Inferior parietal cortex (tissue), 1 donor: ENCODE results near the gene ZBTB44.
A peak's percentile ranks its signal among the peaks of the same experiment; 100 is the strongest.
"Not testable (repeated sequence)": the region's sequence is repeated elsewhere in the genome, so short reads cannot be mapped to it uniquely, and the experiment has no call there.

Experiments used
- DNase-seq: peaks from one replicate; pipeline ENCODE4 v3.0.0-alpha.2; 2016; ENCODE audit errors: extremely low spot score

Gene ZBTB44

DNA sequence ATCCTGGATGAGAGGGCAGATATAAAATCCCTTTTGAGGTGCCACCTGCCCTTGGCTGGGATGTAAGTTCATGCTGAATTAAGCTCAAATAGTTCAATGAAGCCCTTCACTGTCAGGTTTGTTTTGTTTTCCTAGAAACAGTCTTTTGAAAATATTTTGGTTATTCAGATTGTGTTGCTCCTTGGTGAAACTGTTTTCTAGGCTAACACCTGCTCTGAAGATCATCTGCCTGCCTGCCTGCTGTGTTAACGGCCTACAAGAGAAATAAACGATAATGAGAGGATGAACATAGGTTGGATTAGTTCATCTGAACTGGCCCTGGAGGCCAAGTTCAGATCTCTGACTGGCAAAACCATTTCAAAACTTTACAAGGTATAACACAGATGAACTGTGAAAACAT, 67.4 kb downstream of the ZBTB44 start:
- DNase-seq: no peak

GRCh38 chr11:130246738-130247137, 68.0 kb downstream of the ZBTB44 start:
- no peak for DNase-seq

- DNase-seq: no peak
These were observed 68.4 kb downstream of the ZBTB44 start for GRCh38 chr11:130246270-130246669.

GRCh38 chr11:130245375-130245774, 69.3 kb downstream of the ZBTB44 start:
- not testable (repeated sequence) for DNase-seq

- DNase-seq: no peak
These were observed 69.9 kb downstream of the ZBTB44 start for GRCh38 chr11:130244848-130245247.

GRCh38 chr11:130243816-130244215, 70.9 kb downstream of the ZBTB44 start:
- DNase-seq: no peak

DNA sequence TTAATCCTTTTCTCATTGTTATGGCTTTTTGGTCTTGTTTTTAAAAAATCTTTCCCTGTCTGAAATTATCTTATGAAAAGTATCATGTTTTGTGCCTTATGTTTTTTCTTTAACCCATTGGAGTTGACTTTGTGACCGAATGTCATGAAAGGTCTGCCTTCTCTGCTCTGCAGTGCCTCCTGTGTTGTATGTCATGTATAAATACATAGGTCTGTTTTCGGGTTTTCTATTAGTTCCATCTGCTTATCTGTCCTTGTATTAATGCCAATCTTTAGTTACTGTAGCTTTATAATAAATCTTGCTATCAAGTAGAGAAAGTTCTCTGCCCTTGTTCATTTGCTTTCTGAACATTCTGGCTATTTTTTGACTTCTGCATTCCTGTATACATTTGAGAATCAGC, 73.0 kb downstream of the ZBTB44 start:
- DNase-seq: no peak

- no peak for DNase-seq
These were observed 77.3 kb downstream of the ZBTB44 start for GRCh38 chr11:130237282-130238006.

GRCh38 chr11:130234315-130234714, 80.4 kb downstream of the ZBTB44 start:
- DNase-seq: no peak

DNA sequence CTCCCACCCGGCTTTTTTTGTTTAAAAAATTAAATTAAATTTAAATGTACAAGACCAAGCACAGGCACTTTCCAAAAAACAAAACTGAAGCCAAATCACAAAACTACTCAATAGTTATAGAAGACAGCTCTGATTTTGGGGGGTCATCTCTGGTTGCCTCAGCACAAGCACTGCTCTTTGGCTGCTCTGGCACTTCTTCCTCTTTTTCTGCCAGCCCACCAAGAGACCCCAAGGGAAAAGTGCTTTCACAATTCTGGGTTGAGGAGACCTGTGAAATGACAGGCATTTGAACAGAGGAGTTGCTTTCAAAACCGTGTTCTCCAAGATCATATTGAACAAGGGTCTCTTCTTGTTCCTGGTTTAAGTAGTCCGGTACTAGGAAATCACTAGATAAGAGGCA, 80.8 kb downstream of the ZBTB44 start:
- not testable (repeated sequence) for DNase-seq

GRCh38 chr11:130233486-130233885, 81.2 kb downstream of the ZBTB44 start:
- DNase-seq: not testable (repeated sequence)

GRCh38 chr11:130227373-130227772, 87.3 kb downstream of the ZBTB44 start:
- DNase-seq: no peak

DNA sequence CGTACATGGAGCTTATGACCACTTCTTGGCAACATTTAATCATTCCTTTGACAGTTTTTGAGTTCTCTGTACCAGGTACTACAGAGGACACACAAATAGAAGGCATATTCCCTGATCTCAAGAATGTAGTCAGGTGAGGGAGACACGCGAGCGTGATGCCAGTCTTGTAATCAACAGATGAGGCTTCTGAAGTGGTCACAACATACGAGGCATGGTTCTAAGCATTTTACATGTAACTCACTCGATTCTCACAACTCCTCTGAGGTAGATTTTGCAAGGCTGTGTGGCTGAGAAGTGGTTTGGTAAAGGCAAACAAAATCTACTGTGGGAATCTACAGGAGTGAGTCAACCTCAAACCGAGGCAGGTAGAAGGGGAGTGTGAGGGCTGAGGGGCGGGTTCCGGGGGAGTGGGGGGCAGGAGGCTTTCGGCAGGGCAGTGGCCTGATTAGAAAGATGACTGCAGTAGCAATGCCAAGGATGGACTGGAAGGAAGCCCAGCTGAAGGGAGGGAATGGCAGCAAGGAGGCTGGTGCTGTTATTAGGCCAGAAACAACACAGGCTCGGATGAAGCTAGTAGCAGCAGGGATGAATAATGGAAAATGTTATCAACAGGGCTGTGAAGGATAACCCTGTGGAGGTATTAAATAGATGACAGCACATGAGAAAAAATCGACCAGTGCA, 91.3 kb downstream of the ZBTB44 start:
- DNase-seq: no peak

DNA sequence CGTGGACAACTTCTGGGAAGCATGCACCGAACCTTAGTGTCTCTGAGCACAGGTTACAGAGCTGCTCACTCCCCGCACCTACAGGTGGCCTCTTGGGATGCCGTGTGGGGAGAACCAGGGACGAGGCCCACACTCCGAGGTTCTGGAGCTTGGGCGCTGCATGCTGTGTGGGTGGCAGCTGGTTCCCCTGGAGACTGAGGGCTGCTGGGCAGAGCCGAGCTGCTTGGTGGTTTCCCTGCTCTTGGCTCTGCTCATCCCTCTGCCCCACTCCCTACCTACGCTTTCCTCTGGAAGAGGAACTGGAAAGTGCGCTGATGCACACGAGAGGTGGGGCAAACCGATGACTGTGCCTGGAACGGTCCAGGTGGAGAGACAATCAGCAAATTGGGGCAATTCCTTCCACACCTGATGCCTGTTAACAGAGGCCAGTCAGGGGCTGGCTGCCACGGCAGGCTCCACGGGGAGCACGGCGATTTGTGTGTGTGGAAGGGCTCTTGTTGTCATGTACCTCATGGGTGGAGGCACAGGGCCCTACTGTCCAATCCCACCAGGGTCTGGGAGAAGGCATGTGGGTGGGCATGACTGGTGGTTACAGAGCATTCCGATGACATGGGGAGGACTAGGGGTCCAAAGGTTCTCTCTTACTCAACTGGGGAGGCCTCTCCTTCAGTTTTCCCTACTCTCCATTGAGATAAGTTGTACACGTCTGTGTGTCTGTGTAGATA, 94.2 kb downstream of the ZBTB44 start:
- peak; percentile 9 for DNase-seq

GRCh38 chr11:130219148-130219547, 95.6 kb downstream of the ZBTB44 start:
- DNase-seq: no peak

DNA sequence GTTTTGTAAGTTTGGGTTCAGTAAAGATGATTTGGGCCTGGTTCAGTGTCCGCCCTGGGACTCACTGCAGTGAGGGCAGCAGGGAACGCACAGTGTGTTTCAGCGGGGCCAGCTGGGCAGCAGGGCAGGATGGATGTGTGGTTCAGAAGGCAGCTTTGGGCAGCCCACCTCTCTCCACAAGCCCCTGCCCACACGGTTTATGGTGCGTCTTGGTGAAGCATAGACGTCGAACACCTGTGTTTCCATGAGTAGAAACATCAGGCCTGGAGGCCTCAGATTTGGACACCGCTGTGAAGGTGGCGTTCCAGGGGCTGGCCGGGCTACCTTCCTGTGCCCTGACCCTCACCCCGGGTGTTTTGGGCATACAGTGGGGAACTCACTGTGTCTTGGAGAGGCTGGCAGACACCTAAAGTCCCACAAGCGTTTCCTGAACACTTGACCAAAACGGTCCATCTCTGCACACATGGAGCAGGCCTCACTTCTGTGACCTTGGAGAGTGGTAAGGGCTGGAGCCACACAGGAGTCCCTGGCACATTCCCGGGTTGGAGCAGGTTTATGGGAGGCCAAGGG, 96.1 kb downstream of the ZBTB44 start:
- no peak for DNase-seq

- no peak for DNase-seq
These were observed 97.3 kb downstream of the ZBTB44 start for GRCh38 chr11:130217133-130218031.

GRCh38 chr11:130216591-130217132, 98.1 kb downstream of the ZBTB44 start:
- no peak for DNase-seq

- DNase-seq: no peak
These were observed 98.5 kb downstream of the ZBTB44 start for GRCh38 chr11:130216221-130216550.

- DNase-seq: no peak
These were observed 99.0 kb downstream of the ZBTB44 start for GRCh38 chr11:130215531-130216220.
